Ovary (tissue), 9 donors: ENCODE data around the gene LOXHD1. TPM values are rescaled to one million over a fixed set of nuclear protein-coding genes. Genes with fewer than 3 reads are reported as not detected.

Experiments used
- DNase-seq, 5 donors: peaks; one replicate each; pipeline ENCODE4 v3.0.0-alpha.2; 2019 to 2020
- H3K27ac ChIP-seq, 2 donors: fragments of 200-600 bp; one replicate each; pipeline versions ENCODE4 v1.5.1 to v1.8.0; 2019 to 2022
- H3K27me3 ChIP-seq: fragments of 200-600 bp; one replicate; pipeline ENCODE4 v1.8.0; 2022
- H3K36me3 ChIP-seq: fragments of 200-600 bp; sonication (generic); one replicate; pipeline ENCODE4 v1.5.1; 2019
- H3K4me1 ChIP-seq: one replicate; pipeline ENCODE4 v1.8.1; 2013; ENCODE audit warnings: mild to moderate bottlenecking, moderate library complexity; ENCODE audit not compliant: insufficient read depth
- H3K4me3 ChIP-seq: fragments of 200-600 bp; sonication (generic); one replicate; pipeline ENCODE4 v1.5.1; 2017
- H3K9me3 ChIP-seq, 2 donors: fragments of 200-600 bp in 1 of 2; sonication (generic) in 1 of 2; one replicate each; pipeline versions ENCODE4 v1.5.1 to v1.8.1; 2013 to 2019; ENCODE audit warnings: mild to moderate bottlenecking in 1 of 2, moderate library complexity in 1 of 2
- EP300 ChIP-seq: sonication (generic); formaldehyde crosslinking; IDR thresholded peaks from one replicate; pipeline ENCODE4 v1.6.1; 2017; ENCODE audit warnings: antibody characterized with exemption
- POLR2A ChIP-seq: fragments of 450-650 bp; IDR thresholded peaks from one replicate; pipeline ENCODE4 v1.6.1; 2017; ENCODE audit warnings: antibody characterized with exemption, mild to moderate bottlenecking, moderate library complexity
- WGBS, 3 donors: extraction: QIAGEN DNeasy Blood & Tissue Kit in 1 of 3; methylation state at CpG; one replicate each; pipeline versions ENCODE4 v1.1.5 to v1.1.7; 2013 to 2017; 5-methylcytosine and 5-hydroxymethylcytosine counted together
- intact Hi-C, 4 donors: fragments of 100-400 bp; cut with DNase I; formaldehyde crosslinking; loops; one replicate each; pipeline versions ENCODE4 v1.11.0 to v1.15.1; 2022 to 2023
- polyA plus RNA-seq, 2 donors: library from polyadenylated mRNA; stranded (reverse); fragments of 200-250 nt in 1 of 2; fragments of 350-450 nt in 1 of 2; fragmentation: Illumina TruSeq in 1 of 2; extraction: RNeasy Lipid Tissue Mini Kit (QIAGEN cat#74804) in 1 of 2; gene quantifications; one replicate each; pipeline ENCODE4 v1.2.3, GENCODE V29; 2013 to 2014
- total RNA-seq, 7 donors: library from RNA; depleted of rRNA in 2 of 7; stranded (reverse); fragments of >200 nt in 2 of 7; fragmentation: NEBNext Ultra II Directional in 3 of 7; extraction: Animal tissue kit (Norgen Biotek cat#: 25700) in 3 of 7; gene quantifications; one replicate each; pipeline versions ENCODE4 v1.1.0 to v1.2.4, GENCODE V29; 2016 to 2023
- TF ChIP-seq, protein P1 (sequence below), 3 donors: fragments of 450-650 bp in 2 of 3; fragments of 200-600 bp in 1 of 3; IDR thresholded peaks; one replicate each; pipeline versions ENCODE4 v1.5.1 to v1.8.0; 2016 to 2022; ENCODE audit warnings: antibody characterized with exemption in 3 of 3, mild to moderate bottlenecking in 1 of 3
- donor health status: DM: no; HTN: no; CAD: no; lungs with moderate emphysema.
- donor health status: DM: no; HTN: no; CAD: no.
- donor health status: Bipolar disorder and iron deficiency.
- donor health status: DM: yes; HTN: yes; CAD: no.
- donor health status: DM: no; HTN: no; CAD: no.
- donor health status: DM: yes; HTN: yes; CAD: no.

The LOXHD1 gene
- total and polyA plus RNA-seq, 9 donors = 0.13 to 1.2 (median 0.31) TPM; not detected in 3

DNA sequence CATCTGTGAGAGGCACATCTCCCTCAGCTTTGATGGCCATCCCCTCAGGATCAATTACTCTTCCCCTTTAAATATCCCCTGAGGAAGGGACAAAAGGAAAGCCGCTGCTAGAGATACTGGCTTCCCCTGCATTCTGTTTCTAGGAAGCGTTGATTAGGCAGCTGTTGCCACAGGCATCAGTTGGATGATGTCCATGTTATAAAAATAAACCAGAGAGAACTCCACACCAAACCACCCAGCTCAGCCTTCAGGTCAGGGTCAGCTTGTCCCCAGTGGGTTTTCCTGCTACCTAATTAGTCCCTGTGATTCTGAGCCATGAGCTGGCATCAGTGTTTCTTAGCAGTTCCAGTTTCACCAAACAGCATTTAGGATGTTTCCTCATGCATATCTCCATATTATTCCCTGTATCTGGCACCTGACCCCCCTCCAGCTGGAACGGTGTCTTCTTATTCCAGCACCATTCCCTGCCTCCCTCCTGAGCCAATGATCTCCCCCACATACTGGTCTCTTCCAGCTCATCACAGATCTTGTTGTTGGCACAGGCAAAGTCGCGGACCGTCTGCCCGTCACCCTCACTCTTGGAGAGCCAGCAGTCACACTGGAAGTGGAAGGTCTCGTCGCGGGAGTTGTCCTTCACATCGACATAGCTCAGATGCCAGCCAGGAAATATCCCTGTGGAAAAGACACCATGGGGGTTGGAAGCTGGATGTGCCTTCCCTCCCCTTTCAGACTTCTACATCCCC lies 168.4 kb downstream of the LOXHD1 start:
- DNase-seq = no peak
- Histone ChIP-seq H3K9me3 (no peaks in the 10 kb centered on the region), H3K4me1 (no peaks in the 10 kb centered on the region), H3K4me3 (no peak overlapping the region), H3K36me3 (no peaks in the 10 kb centered on the region), H3K27ac (no peak overlapping the region), H3K27me3 (no peaks in the 10 kb centered on the region)
- TF ChIP-seq, protein P1, sequence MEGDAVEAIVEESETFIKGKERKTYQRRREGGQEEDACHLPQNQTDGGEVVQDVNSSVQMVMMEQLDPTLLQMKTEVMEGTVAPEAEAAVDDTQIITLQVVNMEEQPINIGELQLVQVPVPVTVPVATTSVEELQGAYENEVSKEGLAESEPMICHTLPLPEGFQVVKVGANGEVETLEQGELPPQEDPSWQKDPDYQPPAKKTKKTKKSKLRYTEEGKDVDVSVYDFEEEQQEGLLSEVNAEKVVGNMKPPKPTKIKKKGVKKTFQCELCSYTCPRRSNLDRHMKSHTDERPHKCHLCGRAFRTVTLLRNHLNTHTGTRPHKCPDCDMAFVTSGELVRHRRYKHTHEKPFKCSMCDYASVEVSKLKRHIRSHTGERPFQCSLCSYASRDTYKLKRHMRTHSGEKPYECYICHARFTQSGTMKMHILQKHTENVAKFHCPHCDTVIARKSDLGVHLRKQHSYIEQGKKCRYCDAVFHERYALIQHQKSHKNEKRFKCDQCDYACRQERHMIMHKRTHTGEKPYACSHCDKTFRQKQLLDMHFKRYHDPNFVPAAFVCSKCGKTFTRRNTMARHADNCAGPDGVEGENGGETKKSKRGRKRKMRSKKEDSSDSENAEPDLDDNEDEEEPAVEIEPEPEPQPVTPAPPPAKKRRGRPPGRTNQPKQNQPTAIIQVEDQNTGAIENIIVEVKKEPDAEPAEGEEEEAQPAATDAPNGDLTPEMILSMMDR (IDR thresholded peaks at IDR 0.05) = no peak
- TF ChIP-seq EP300 (no peak), POLR2A (no peak)
- 38 to 65% (median 52%) methylated on average over 11 of the region's 11 CpGs for WGBS, 3 donors
- intact Hi-C loops = loop anchor here in 3 of 4 donors (10.0 kb wide), 2 partner anchors 204 to 984 kb away; no protein-coding TSS in a partner anchor

DNA sequence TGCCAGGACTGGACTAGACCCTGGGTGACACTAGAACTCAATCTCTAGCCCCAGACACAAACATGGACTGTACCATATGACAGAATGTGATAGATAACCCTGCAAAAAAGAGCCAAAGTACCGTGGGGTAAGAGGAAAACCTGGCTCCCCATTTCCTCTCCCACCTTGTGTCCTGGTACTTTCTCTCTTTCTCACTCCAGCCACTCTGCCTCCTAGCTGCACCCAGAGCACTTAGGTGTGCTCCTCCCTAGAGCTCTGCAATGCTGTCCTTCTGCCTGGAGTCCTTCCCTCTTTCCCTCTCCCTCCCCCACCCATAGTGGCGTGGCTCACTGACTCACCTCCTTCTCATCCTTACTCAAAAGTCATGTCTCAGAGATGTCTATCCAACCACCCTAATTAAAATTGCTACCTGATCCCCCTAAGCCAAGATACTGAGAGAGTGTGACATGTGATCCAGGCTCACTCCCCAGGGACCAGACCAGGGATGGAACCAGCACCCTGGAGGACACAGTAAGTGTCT lies 171.3 kb downstream of the LOXHD1 start:
- no peak overlapping the region for H3K27ac ChIP-seq
- no peaks in the 10 kb centered on the region for H3K27me3 ChIP-seq
- H3K36me3 ChIP-seq = no peaks in the 10 kb centered on the region
- TF ChIP-seq EP300 (no peak), POLR2A (no peak)
- TF ChIP-seq, protein P1 (IDR thresholded peaks at IDR 0.05) = no peak
- H3K9me3 ChIP-seq = no peaks in the 10 kb centered on the region
- WGBS, 3 donors = 31 to 54% (median 52%) methylated on average over 2 of the region's 2 CpGs
- intact Hi-C loops = loop anchor here in 3 of 4 donors (10.0 kb wide), 2 partner anchors 201 to 981 kb away; no protein-coding TSS in a partner anchor
- no peaks in the 10 kb centered on the region for H3K4me1 ChIP-seq
- H3K4me3 ChIP-seq = no peak overlapping the region
- no peak for DNase-seq

DNA sequence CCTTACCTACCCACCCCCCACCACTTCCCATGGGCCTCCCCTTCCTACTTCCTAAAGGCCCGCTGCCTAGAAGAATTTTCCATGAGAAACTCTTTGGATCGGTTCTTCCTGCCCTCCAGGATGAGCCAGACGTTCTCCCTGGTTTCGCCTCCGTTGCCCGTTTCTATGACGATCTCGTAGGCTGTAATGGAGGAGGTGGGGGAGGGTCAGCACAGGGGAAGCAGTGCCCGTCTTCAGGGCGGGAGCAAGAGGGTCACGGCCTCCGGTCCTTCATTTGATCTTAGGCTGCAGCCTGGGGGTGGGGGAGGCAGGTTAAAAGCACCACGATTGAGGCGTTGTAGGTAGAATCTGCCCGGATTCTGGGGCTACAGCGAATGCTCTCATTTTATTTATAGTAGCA lies 172.0 kb downstream of the LOXHD1 start:
- TF ChIP-seq, protein P1 (IDR thresholded peaks at IDR 0.05) = no peak
- TF ChIP-seq EP300 = no peak
- TF ChIP-seq POLR2A = no peak

DNA sequence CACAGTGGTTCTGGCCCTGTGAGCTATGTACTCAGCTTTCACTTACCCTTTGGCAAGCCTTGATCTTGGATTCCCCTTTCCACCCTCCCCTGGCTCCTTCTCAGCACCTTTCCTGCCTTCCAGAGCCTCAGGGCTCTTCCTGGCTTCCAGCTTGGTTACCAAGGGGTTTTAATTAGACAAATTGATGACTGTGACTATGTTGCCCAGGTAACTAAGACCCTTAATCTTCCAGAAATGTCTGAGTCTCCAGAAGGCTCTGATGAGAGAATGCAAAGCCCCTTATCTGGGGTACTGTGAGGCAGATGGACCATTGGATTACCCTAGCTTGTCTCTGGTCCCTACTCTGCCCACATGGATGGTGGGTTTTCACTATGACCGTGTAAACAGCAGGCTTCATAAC lies 174.2 kb downstream of the LOXHD1 start:
- no peaks in the 10 kb centered on the region for H3K27me3 ChIP-seq
- TF ChIP-seq POLR2A (no peak), EP300 (no peak)
- TF ChIP-seq, protein P1 (IDR thresholded peaks at IDR 0.05) = no peak
- no peaks in the 10 kb centered on the region for H3K4me1 ChIP-seq
- no peak overlapping the region for H3K4me3 ChIP-seq
- H3K27ac ChIP-seq = no peak overlapping the region
- no peaks in the 10 kb centered on the region for H3K9me3 ChIP-seq
- no peaks in the 10 kb centered on the region for H3K36me3 ChIP-seq
- DNase-seq = no peak
- 94 to 96% (median 94%) methylated on average over 1 of the region's 1 CpG for WGBS, 3 donors
- intact Hi-C loops = loop anchor here in 3 of 4 donors (10.0 kb wide), 2 partner anchors 198 to 978 kb away; no protein-coding TSS in a partner anchor

More for the DNA sequence above, 172.0 kb downstream of the LOXHD1 start:
- Histone ChIP-seq H3K27ac (no peak overlapping the region), H3K4me3 (no peak overlapping the region), H3K27me3 (no peaks in the 10 kb centered on the region), H3K36me3 (no peaks in the 10 kb centered on the region), H3K4me1 (no peaks in the 10 kb centered on the region), H3K9me3 (no peaks in the 10 kb centered on the region)
- no peak for DNase-seq
- intact Hi-C loops = loop anchor here in 3 of 4 donors (10.0 kb wide), 2 partner anchors 200 to 980 kb away; no protein-coding TSS in a partner anchor
- WGBS, 3 donors = 18 to 31% (median 19%) methylated on average over 16 of the region's 16 CpGs
